ENCODE results near the gene MUC12. TPM values are rescaled to one million over a fixed set of nuclear protein-coding genes. Genes with fewer than 3 reads are reported as not detected.
"Not testable (repeated sequence)": the region's sequence is repeated elsewhere in the genome, so short reads cannot be mapped to it uniquely, and the experiment has no call there.

The MUC12 gene
- total RNA-seq, 1 experiment from 2014 or later = 6.8 TPM

DNA sequence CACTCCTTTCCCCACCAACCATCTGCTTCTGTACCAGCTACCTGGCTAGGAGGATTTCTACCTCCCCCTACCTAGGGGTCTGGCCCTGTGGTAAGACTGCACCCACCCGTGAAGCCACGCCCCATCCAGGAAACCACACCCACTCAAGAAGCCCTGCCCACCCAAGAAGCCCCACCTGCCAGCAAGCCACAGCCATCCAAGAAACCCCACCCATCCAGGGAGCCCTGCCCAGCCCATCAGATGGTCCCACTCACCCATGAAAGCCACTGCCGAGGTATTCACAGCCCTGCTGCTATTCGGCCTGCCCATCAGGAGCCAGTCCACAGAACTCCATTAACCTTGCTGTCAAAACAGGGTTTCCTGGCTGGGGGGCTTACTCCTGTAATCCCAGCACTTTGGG is 35.6 kb upstream of the MUC12 start:
- Histone ChIP-seq H3K27ac (ENCODE audit: low read length) (no peak overlapping the region), H3K27me3 (ENCODE audit: control insufficient read depth, insufficient read depth, low read length) (no peaks in the 10 kb centered on the region), H3K9me3 (ENCODE audit: control insufficient read depth, insufficient read depth, low read depth, low read length) (no peaks in the 10 kb centered on the region), H3K36me3 (ENCODE audit: control insufficient read depth, insufficient read depth, low read length) (no peaks in the 10 kb centered on the region), H3K4me1 (ENCODE audit: control insufficient read depth, insufficient read depth, low read length) (no peaks in the 10 kb centered on the region), H3K4me3 (ENCODE audit: low read depth in 2 of 2, low read length in 2 of 2) (no peak overlapping the region)
- TF ChIP-seq, protein P1, sequence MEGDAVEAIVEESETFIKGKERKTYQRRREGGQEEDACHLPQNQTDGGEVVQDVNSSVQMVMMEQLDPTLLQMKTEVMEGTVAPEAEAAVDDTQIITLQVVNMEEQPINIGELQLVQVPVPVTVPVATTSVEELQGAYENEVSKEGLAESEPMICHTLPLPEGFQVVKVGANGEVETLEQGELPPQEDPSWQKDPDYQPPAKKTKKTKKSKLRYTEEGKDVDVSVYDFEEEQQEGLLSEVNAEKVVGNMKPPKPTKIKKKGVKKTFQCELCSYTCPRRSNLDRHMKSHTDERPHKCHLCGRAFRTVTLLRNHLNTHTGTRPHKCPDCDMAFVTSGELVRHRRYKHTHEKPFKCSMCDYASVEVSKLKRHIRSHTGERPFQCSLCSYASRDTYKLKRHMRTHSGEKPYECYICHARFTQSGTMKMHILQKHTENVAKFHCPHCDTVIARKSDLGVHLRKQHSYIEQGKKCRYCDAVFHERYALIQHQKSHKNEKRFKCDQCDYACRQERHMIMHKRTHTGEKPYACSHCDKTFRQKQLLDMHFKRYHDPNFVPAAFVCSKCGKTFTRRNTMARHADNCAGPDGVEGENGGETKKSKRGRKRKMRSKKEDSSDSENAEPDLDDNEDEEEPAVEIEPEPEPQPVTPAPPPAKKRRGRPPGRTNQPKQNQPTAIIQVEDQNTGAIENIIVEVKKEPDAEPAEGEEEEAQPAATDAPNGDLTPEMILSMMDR (IDR thresholded peaks at IDR 0.05) = no peak
- TF ChIP-seq, protein P2, sequence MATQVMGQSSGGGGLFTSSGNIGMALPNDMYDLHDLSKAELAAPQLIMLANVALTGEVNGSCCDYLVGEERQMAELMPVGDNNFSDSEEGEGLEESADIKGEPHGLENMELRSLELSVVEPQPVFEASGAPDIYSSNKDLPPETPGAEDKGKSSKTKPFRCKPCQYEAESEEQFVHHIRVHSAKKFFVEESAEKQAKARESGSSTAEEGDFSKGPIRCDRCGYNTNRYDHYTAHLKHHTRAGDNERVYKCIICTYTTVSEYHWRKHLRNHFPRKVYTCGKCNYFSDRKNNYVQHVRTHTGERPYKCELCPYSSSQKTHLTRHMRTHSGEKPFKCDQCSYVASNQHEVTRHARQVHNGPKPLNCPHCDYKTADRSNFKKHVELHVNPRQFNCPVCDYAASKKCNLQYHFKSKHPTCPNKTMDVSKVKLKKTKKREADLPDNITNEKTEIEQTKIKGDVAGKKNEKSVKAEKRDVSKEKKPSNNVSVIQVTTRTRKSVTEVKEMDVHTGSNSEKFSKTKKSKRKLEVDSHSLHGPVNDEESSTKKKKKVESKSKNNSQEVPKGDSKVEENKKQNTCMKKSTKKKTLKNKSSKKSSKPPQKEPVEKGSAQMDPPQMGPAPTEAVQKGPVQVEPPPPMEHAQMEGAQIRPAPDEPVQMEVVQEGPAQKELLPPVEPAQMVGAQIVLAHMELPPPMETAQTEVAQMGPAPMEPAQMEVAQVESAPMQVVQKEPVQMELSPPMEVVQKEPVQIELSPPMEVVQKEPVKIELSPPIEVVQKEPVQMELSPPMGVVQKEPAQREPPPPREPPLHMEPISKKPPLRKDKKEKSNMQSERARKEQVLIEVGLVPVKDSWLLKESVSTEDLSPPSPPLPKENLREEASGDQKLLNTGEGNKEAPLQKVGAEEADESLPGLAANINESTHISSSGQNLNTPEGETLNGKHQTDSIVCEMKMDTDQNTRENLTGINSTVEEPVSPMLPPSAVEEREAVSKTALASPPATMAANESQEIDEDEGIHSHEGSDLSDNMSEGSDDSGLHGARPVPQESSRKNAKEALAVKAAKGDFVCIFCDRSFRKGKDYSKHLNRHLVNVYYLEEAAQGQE (IDR thresholded peaks at IDR 0.05; ENCODE audit: insufficient read depth in 1 of 2, low read depth in 2 of 2, low read length in 1 of 2) = no peak
- TF ChIP-seq SIN3A (IDR thresholded peaks at IDR 0.05; ENCODE audit: borderline replicate concordance, insufficient read depth, low read depth, low read length) = no peak
- TF ChIP-seq POLR2AphosphoS5 (IDR thresholded peaks at IDR 0.05; ENCODE audit: low read depth, low read length) = no peak
- no peak for TF ChIP-seq TCF7L2 (IDR thresholded peaks at IDR 0.05; ENCODE audit: low read depth, low read length)
- no TSS peak for BruUV-seq (replicated peaks)
- ATAC-seq (peak; percentile 73), DNase-seq (ENCODE audit: low read depth, low spot score) (no peak)
- intact Hi-C loops (cut with micrococcal nuclease; ENCODE audit: unreplicated experiment) = no loop called here
- ChIA-PET POLR2A (no interaction called here), CTCF (no interaction called here)
- in situ Hi-C loops (cut with HindIII; ENCODE audit: low pct_unique_long_range_greater_than_20kb, low sequenced_read_pairs) = no loop called here

GRCh38 chr7:100935381-100935780 is 34.0 kb upstream of the MUC12 start:
- POLR2A ChIA-PET; H3K27ac ChIP-seq (ENCODE audit: low read length); H3K36me3 ChIP-seq (ENCODE audit: control insufficient read depth, insufficient read depth, low read length); CTCF ChIA-PET; H3K4me3 ChIP-seq (ENCODE audit: low read depth in 2 of 2, low read length in 2 of 2); H3K27me3 ChIP-seq (ENCODE audit: control insufficient read depth, insufficient read depth, low read length); H3K9me3 ChIP-seq (ENCODE audit: control insufficient read depth, insufficient read depth, low read depth, low read length); DNase-seq (ENCODE audit: low read depth, low spot score); ATAC-seq; intact Hi-C loops (cut with micrococcal nuclease; ENCODE audit: unreplicated experiment); H3K4me1 ChIP-seq (ENCODE audit: control insufficient read depth, insufficient read depth, low read length); in situ Hi-C loops (cut with HindIII; ENCODE audit: low pct_unique_long_range_greater_than_20kb, low sequenced_read_pairs); BruUV-seq (replicated peaks): not testable (repeated sequence)

DNA sequence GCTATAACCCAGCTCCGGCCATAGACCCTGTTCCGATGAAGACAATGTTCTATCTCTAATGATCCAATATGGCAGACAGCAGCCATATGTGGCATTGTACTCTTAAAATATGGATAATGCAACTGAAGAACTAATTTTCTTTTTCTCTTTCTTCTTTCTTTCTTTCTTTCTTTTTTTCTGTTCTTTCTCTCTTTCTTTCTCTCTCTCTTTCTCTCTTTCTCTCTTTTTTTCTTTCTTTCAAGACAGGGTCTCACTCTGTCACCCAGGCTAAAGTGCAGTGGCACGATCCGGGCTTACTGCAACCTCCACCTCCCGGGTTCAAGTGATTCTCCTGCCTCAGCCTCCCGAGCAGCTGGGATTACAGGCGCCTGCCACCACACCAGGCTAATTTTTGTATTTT is 33.2 kb upstream of the MUC12 start:
- POLR2A ChIA-PET; intact Hi-C loops (cut with micrococcal nuclease; ENCODE audit: unreplicated experiment); H3K36me3 ChIP-seq (ENCODE audit: control insufficient read depth, insufficient read depth, low read length); DNase-seq (ENCODE audit: low read depth, low spot score); CTCF ChIA-PET; BruUV-seq (replicated peaks); H3K27ac ChIP-seq (ENCODE audit: low read length); H3K4me1 ChIP-seq (ENCODE audit: control insufficient read depth, insufficient read depth, low read length); H3K27me3 ChIP-seq (ENCODE audit: control insufficient read depth, insufficient read depth, low read length); H3K4me3 ChIP-seq (ENCODE audit: low read depth in 2 of 2, low read length in 2 of 2); H3K9me3 ChIP-seq (ENCODE audit: control insufficient read depth, insufficient read depth, low read depth, low read length); ATAC-seq; in situ Hi-C loops (cut with HindIII; ENCODE audit: low pct_unique_long_range_greater_than_20kb, low sequenced_read_pairs): not testable (repeated sequence)
